HG03354 (cell line): ENCODE data around the gene ADRB1.

Source experiments
- ATAC-seq: cut with Tn5 transposase; IDR thresholded peaks from one replicate; pipeline ENCODE4 v1.9.1; 2021; ENCODE audit warnings: mild to moderate bottlenecking; ENCODE audit not compliant: unreplicated experiment, poor library complexity, severe bottlenecking

ADRB1 gene

DNA sequence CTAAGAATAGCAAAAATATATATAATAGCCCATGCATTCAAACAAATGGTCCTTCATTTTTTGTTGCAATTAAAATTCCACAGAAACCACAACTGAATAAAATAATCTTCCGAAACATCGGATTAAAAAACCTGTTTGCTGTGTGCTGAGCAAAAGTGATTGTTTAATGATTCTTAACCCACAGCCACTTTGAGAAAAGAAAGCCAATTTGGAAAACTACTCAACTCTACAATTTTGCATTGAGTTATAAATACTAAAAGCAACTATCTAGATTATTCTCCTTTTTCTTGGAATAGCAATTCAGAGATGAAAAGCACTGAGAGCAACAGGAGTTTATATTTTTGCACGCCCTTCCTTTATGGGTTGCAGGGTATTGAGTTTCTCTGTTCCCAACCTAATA lies 8.0 kb downstream of the ADRB1 start:
- no peak for ATAC-seq

GRCh38 chr10:114052255-114052654 lies 8.6 kb downstream of the ADRB1 start:
- no peak for ATAC-seq

DNA sequence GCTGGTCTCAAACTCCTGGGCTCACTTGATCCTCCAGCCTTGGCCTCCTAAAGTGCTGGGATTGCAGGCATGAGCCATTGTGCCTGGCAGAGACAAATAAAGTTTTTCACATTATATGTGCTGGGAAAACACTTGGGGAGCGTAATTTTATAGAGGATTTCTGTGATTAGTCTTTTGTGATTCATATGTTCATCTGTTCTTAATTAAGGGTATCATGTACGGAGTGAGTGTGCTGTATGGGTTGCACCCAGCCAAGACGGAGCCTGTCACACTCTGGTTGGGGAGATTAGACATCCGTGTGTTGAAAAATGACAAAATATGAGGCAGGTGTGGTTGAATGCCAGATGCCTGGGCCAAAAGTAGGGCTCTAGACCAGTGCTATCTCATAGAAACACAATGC lies 10.3 kb downstream of the ADRB1 start:
- no peak for ATAC-seq

DNA sequence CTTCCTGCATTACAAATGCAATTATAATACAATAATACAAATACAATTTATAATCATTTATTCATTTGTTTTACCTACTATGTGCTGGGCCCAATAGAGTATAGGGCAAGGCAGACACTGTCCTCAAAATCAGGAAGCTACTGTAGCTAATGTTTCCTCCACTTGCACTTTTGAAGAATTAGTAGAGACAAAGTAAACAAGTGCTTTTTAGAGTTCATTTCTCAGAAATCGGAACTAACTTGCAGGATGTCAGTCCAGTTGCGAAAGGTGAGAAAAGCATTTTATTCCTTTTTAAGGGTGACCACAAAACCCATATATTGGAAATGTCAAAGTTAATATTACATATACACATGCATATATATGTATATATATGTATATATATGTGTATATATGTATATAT lies 14.2 kb downstream of the ADRB1 start:
- no peak for ATAC-seq

GRCh38 chr10:114058297-114058696 lies 14.6 kb downstream of the ADRB1 start:
- ATAC-seq: no peak

DNA sequence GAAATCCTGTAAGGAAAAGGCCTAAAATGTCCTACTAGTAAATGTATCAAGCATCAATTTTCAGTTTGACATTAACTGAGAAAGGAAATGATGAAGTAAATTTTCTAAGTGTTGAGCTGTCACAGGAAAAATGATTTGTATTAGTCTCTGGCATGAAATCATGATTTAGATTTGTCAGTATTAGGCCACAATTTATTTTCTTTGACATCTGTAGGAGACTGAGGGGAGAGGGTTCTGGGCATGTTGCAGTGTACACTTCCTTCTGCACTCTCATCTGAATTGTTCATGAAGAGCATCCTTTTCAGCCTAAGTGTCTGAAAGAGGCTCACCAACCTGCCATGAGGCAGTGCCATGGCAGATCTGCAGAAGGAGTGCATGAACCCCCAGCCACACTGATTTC lies 15.9 kb downstream of the ADRB1 start:
- ATAC-seq: no peak

DNA sequence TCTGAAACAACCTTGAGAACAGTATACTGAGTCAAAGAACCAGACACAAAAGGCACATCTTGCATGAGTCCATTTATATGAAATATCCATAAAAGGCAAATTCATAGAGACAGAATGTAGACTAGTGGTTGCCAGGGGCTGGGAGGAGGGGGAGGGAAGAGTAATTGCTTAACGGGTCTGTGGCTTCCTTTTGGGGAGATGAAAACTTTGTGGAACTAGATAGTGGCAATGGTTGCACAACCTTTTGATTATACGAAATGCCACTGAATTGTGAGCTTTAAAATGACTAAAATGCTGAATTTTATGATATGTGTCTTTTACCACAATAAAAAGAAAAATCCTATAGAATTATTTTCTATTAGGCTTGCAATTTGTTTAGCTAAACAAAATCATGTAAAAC lies 16.8 kb downstream of the ADRB1 start:
- no peak for ATAC-seq

GRCh38 chr10:114061148-114061547 lies 17.5 kb downstream of the ADRB1 start:
- no peak for ATAC-seq

DNA sequence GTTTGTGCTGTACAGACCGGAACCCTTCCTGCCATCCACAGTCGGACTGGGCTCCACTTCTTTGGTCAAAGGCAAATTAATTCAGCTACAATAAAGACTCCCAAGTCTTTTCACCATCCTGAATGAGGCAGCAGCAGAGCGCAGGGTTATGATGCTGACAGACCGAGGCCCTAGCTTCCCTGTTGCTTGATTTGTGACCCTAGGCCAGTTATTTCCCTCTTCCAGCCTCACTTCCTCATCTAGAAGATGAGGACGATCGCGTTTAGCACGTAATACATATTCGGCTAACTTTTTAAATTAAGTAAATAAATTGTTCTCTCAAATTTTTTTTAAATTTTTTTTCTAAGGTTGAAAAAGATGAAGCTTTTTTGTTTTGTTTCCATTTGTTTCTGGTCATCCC lies 18.1 kb downstream of the ADRB1 start:
- ATAC-seq: no peak

DNA sequence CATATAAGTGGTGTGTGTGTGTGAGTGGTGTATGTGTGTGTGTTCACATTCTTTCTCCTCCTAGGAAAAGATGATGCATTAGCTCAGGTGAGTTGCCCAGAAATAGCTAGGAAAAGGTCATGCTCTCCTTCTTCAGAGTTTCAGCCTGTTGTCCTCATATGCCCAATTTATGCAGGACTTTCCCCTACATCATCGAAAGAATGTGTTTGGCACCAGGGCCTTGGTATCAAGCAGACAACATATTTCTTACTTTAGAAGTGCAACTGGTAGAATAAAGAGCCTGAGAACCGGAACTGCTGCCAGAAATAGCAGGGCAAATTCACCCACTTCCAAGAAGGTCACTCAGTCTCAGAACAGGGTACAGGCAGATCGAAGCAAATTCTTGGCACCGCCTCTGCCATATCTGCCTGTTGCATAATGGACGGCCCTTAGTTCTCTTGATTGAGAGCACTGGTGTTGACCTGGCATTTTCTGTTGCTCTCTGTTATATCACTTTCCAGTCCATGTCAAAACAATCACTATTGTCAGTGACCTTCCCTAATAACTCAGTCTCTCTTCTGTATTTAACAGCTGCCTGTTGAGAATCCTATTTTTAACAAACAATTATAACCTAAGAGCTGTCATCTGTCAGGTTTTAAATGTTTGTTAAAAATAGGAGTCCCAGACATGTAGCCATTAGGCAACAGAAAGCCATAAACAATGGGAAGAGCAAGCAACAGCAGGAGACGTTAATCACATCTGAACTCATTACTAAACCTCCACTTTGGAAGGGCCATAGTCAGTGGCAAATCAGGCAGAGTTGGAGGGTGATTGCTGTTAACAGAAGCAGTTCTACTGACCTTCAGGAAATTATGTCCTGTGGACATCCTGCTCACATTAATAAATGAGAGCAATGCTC lies 20.7 kb downstream of the ADRB1 start:
- no peak for ATAC-seq

GRCh38 chr10:114065049-114065435 lies 21.4 kb downstream of the ADRB1 start:
- no peak for ATAC-seq

- no peak for ATAC-seq
Observed at GRCh38 chr10:114068054-114068707, 24.5 kb downstream of the ADRB1 start.

DNA sequence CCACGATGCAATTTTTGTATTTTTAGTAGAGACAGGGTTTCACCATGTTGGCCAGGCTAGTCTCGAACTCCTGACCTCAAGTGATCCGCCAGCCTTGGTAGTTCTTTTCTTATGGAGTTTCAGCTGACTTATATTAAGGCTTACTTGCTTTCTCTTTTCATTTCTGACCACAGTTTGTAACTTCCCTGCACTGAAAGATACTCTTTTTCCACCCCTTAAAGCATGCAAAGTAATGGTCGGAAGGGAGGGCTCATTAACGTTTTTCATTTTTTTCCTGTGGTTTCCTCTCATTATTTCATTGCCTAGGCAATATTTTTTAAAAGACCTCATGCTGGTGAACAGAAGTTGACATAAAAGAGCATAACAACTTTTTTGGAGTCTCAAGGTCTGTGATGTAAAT lies 27.0 kb downstream of the ADRB1 start:
- no peak for ATAC-seq

DNA sequence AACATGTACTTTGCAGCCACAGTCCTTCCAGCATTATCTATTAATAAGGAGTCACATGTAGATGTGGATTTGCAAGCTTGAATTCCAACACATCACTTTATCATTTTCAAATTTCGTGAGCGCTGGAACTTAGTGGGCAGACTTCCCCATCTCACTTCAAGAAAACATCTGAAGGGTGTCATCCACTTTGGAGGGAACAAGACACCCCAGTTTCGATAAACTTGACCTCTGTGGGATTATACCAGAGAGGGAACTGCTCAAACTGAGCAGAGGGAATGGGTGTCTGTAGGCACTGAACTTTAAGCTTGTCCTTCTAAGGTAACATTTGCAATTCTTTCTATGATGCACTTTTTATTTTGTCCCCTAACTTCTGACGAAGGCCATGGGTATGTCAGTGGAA lies 27.5 kb downstream of the ADRB1 start:
- no peak for ATAC-seq

DNA sequence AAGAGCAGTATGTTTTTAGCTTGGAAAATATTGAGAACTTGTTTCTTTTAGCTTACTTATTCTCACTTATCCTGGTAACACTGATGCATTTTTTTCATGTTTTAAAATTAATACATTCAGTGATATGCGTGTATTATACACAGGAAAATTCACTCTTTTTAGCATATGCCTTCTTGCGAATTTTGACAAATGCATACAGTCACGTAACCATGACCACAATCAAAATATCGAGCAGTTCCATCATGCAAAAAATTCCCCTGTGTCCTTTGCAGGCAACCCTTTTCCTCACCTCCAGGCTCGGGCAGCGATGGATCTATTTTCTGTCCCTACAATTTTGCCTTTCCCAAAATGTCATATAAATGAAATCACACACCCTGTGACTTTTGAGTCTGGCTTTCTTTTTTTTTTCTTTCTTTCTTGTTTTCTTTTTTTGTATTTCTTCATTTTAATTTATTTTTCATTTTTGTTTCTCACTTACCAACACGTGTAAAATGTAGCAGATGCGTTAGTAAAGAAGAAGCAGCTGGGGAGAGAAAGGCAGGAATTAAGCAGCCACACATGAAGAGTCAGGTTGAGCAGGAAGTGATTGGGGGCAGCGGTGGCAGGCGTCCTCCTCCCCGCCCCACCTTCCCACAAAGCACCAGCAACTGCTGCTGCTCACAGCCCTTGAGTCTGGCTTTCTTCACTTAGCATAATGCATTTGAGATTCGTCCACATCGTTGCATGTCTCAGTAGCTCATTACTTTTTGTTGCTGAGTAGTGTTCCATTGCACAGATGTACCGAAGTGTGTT lies 29.9 kb downstream of the ADRB1 start:
- ATAC-seq: no peak

- no peak for ATAC-seq
Observed at GRCh38 chr10:114075093-114075492, 31.4 kb downstream of the ADRB1 start.

- ATAC-seq: no peak
Observed at GRCh38 chr10:114077347-114077746, 33.7 kb downstream of the ADRB1 start.

DNA sequence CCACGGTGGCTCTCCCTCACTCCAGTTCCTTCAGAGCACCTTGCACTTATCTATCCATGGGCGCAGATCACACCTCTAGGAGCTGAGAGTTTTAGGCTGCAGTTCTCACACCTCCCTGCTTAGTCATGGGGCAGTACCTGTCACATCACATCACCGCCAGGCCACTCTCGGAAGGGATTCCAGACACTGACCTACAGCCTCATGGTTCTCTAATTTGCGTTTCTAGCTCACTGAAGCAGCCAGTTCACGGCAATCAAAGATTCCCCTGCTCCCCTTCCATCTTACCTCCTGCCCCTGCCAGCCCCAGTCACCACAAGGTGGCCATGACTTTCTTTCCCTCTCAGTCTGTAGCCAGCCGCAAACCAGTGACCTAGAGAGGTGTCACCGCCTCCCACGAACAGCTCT lies 34.2 kb downstream of the ADRB1 start:
- no peak for ATAC-seq

GRCh38 chr10:114078346-114078745 lies 34.7 kb downstream of the ADRB1 start:
- no peak for ATAC-seq

DNA sequence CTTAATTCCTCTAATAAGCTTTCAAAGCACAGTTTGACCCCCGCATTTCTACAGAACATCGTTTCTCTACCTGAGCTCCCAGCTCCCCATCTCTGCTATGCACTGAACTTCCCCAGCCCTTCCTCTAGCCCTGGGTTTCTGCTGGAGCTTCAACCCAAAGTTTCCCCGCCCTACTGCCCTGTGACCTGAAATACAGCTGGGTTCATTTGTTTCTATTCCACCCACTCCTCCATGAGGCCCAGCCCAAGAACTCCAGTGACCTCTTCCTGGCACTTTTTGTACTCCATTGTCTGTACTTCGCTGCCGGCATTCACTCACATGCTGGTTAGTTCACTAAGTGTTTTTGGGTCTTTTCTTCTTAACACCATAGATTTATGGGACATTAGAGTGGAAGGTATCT lies 35.8 kb downstream of the ADRB1 start:
- ATAC-seq: no peak
